PC-3 (cell line): ENCODE data around the gene AXDND1.

ENCODE experiments used
- CTCF ChIP-seq: fragments of 300-600 bp; sonication (generic); conservative IDR thresholded peaks from 2 replicates; pipeline ENCODE4 v1.5.1; 2017; ENCODE audit warnings: antibody characterized with exemption, low read depth, mild to moderate bottlenecking, low read length
- EZH2 ChIP-seq: fragments of 300-600 bp; sonication (generic); IDR thresholded peaks from one replicate; pipeline ENCODE4 v1.6.1; 2017; ENCODE audit warnings: antibody characterized with exemption, mild to moderate bottlenecking, low read length; ENCODE audit not compliant: unreplicated experiment

- no peak for TF ChIP-seq CTCF
- TF ChIP-seq EZH2 = no peak
Observed at GRCh38 chr1:179372160-179372559, 6.4 kb downstream of the AXDND1 start.
